ENCODE data around the gene ENAM. TPM values are rescaled to one million over a fixed set of nuclear protein-coding genes. Genes with fewer than 3 reads are reported as not detected.

ENAM gene
- total and polyA plus RNA-seq, 2 experiments from 2014 or later: not detected

- no peaks in the 10 kb centered on the region for H3K36me3 ChIP-seq (ENCODE audit: insufficient read depth)
- H3K9me2 ChIP-seq (ENCODE audit: insufficient read depth): no peaks in the 10 kb centered on the region
- Mint-ChIP-seq H3K4me3 (no peak overlapping the region), H3K4me1 (no peaks in the 10 kb centered on the region), H3K9me3 (no peaks in the 10 kb centered on the region), H3K27ac (no peak overlapping the region), H3K27me3 (ENCODE audit: insufficient read depth, low read depth, poor library complexity) (no peaks in the 10 kb centered on the region), H3K36me3 (ENCODE audit: low read depth) (no peaks in the 10 kb centered on the region)
- no peaks in the 10 kb centered on the region for H3K27me3 ChIP-seq (ENCODE audit: insufficient read depth)
- H3F3A ChIP-seq (replicated peaks; ENCODE audit: low read depth): no peaks in the 10 kb centered on the region
- no peak for ATAC-seq
- DNase-seq (ENCODE audit: low spot score): no peak
- H2AFZ ChIP-seq: no peak overlapping the region
- no peak overlapping the region for H3K4me2 ChIP-seq
- H3K79me2 ChIP-seq (replicated peaks; ENCODE audit: insufficient read depth): no peaks in the 10 kb centered on the region
- no peaks in the 10 kb centered on the region for H3K4me1 ChIP-seq (ENCODE audit: insufficient read depth)
- TF ChIP-seq ZNF462 (CRISPR knock-in tag; IDR thresholded peaks at IDR 0.05) (no peak), CREB1 (CRISPR knock-in tag; IDR thresholded peaks at IDR 0.05; ENCODE audit: low read depth) (no peak), NANOG (IDR thresholded peaks at IDR 0.05; ENCODE audit: borderline replicate concordance) (no peak), EZH2phosphoT487 (IDR thresholded peaks at IDR 0.05; ENCODE audit: unreplicated experiment) (no peak), CTCF (conservative IDR thresholded peaks at IDR 0.05; ENCODE audit: low read depth in 2 of 2) (no peak), ZNF331 (CRISPR knock-in tag; IDR thresholded peaks at IDR 0.05; ENCODE audit: low read depth) (no peak), EZH2 (IDR thresholded peaks at IDR 0.05; ENCODE audit: low read depth, unreplicated experiment) (no peak), ZNF114 (CRISPR knock-in tag; IDR thresholded peaks at IDR 0.05) (no peak), POLR2AphosphoS5 (IDR thresholded peaks at IDR 0.05; ENCODE audit: low read depth) (no peak), JUNB (IDR thresholded peaks at IDR 0.05; ENCODE audit: unreplicated experiment) (no peak), STAT1 (IDR thresholded peaks at IDR 0.05; ENCODE audit: unreplicated experiment) (no peak)
- TF ChIP-seq, protein P1, sequence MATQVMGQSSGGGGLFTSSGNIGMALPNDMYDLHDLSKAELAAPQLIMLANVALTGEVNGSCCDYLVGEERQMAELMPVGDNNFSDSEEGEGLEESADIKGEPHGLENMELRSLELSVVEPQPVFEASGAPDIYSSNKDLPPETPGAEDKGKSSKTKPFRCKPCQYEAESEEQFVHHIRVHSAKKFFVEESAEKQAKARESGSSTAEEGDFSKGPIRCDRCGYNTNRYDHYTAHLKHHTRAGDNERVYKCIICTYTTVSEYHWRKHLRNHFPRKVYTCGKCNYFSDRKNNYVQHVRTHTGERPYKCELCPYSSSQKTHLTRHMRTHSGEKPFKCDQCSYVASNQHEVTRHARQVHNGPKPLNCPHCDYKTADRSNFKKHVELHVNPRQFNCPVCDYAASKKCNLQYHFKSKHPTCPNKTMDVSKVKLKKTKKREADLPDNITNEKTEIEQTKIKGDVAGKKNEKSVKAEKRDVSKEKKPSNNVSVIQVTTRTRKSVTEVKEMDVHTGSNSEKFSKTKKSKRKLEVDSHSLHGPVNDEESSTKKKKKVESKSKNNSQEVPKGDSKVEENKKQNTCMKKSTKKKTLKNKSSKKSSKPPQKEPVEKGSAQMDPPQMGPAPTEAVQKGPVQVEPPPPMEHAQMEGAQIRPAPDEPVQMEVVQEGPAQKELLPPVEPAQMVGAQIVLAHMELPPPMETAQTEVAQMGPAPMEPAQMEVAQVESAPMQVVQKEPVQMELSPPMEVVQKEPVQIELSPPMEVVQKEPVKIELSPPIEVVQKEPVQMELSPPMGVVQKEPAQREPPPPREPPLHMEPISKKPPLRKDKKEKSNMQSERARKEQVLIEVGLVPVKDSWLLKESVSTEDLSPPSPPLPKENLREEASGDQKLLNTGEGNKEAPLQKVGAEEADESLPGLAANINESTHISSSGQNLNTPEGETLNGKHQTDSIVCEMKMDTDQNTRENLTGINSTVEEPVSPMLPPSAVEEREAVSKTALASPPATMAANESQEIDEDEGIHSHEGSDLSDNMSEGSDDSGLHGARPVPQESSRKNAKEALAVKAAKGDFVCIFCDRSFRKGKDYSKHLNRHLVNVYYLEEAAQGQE (IDR thresholded peaks at IDR 0.05; ENCODE audit: unreplicated experiment): no peak
- TF ChIP-seq, protein P2, sequence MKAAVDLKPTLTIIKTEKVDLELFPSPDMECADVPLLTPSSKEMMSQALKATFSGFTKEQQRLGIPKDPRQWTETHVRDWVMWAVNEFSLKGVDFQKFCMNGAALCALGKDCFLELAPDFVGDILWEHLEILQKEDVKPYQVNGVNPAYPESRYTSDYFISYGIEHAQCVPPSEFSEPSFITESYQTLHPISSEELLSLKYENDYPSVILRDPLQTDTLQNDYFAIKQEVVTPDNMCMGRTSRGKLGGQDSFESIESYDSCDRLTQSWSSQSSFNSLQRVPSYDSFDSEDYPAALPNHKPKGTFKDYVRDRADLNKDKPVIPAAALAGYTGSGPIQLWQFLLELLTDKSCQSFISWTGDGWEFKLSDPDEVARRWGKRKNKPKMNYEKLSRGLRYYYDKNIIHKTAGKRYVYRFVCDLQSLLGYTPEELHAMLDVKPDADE (IDR thresholded peaks at IDR 0.05): no peak
- H3K27ac ChIP-seq (ENCODE audit: low read depth): no peak overlapping the region
- no peak overlapping the region for H3K4me3 ChIP-seq
- no peaks in the 10 kb centered on the region for H4K20me1 ChIP-seq (replicated peaks; ENCODE audit: insufficient read depth)
These were observed 41.7 kb upstream of the ENAM start for GRCh38 chr4:70586841-70587240.
